Astrocyte of the spinal cord (primary cell): ENCODE results near the gene COL4A1.

Experiments used
- DNase-seq: peaks from one replicate; pipeline ENCODE4 v3.0.0; 2011; ENCODE audit warnings: low read depth, low spot score
- H3K4me3 ChIP-seq: 2 replicates; pipeline ENCODE4 v1.5.1; 2011; ENCODE audit warnings: low read depth, mild to moderate bottlenecking, low read length, moderate library complexity
- in situ Hi-C: cut with HindIII; loops from 2 replicates; pipeline ENCODE4 v1.10.0; 2017; ENCODE audit warnings: low sequenced_read_pairs
- TF ChIP-seq, protein P1 (sequence below): IDR thresholded peaks from 2 replicates; pipeline ENCODE4 v1.5.1; 2012; ENCODE audit warnings: low read depth, mild to moderate bottlenecking, low read length, inconsistent platforms

COL4A1 gene

GRCh38 chr13:110251193-110251819, 55.7 kb downstream of the COL4A1 start:
- H3K4me3 ChIP-seq: no peak overlapping the region
- no peak for DNase-seq
- in situ Hi-C loops: no loop called here
- TF ChIP-seq, protein P1, sequence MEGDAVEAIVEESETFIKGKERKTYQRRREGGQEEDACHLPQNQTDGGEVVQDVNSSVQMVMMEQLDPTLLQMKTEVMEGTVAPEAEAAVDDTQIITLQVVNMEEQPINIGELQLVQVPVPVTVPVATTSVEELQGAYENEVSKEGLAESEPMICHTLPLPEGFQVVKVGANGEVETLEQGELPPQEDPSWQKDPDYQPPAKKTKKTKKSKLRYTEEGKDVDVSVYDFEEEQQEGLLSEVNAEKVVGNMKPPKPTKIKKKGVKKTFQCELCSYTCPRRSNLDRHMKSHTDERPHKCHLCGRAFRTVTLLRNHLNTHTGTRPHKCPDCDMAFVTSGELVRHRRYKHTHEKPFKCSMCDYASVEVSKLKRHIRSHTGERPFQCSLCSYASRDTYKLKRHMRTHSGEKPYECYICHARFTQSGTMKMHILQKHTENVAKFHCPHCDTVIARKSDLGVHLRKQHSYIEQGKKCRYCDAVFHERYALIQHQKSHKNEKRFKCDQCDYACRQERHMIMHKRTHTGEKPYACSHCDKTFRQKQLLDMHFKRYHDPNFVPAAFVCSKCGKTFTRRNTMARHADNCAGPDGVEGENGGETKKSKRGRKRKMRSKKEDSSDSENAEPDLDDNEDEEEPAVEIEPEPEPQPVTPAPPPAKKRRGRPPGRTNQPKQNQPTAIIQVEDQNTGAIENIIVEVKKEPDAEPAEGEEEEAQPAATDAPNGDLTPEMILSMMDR: no peak

DNA sequence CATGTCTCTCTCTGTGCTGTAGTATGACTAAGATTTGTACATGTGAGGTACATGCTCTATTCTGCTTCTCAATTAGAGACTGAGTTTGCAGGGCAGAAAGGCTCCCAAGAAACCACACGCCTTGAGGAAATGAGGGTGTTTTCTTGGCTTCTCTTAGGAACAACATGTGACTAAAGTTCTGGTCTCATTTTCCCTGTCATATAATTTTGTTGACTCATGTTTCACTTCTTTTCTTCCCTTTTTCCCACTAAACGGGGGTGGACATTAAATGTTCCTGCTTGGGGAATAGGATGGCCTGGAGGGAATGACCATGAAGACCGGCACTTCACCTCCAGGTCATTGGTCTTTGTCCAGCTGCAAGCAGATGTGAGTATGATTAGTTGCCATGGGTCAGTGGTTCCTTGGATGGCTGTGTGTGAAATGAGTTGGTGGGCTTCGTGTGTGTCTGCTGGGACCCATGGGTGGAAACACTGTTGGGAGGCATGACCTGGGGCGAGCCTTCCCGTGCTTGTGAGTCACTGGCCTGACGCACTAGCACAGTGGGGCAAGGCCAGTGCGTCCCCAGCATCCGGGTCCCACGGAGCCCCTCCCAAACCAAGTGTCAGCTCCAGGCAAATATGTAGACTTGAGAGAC, 56.6 kb downstream of the COL4A1 start:
- TF ChIP-seq, protein P1: no peak
- H3K4me3 ChIP-seq: no peak overlapping the region
- in situ Hi-C loops: no loop called here
- DNase-seq: peak; percentile 77

GRCh38 chr13:110249326-110249725, 57.6 kb downstream of the COL4A1 start:
- DNase-seq: no peak
- in situ Hi-C loops: no loop called here
- H3K4me3 ChIP-seq: no peak overlapping the region
- TF ChIP-seq, protein P1: no peak

- in situ Hi-C loops: no loop called here
- DNase-seq: no peak
- H3K4me3 ChIP-seq: no peak overlapping the region
- TF ChIP-seq, protein P1: no peak
These were observed 58.4 kb downstream of the COL4A1 start for GRCh38 chr13:110248449-110249143.

- TF ChIP-seq, protein P1: no peak
- in situ Hi-C loops: no loop called here
- no peak for DNase-seq
- no peak overlapping the region for H3K4me3 ChIP-seq
These were observed 60.4 kb downstream of the COL4A1 start for GRCh38 chr13:110246530-110246929.

DNA sequence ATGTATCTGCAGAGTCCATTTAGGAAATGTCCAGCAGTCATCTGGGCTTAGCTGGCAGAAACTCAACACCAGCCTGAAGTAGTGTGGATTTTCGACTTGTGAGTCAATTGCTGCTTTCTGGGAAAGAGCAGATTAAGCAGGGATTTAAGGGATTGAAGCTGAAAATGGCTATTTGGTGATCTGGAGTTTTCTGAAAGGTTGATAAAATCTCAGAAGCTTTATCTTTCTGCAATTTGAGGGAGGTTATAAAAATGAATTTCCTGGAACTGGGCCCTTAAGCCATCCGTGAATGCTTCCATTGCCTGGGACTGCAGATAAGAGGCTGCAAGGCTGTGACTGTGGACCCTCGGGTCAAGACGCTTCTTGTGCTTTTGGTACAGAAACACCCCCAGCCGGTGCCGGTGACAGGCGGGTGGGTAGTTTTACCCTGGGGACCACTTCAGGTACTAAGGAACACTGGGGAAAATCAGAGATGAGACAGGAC, 61.5 kb downstream of the COL4A1 start:
- in situ Hi-C loops: no loop called here
- no peak overlapping the region for H3K4me3 ChIP-seq
- DNase-seq: peak; percentile 47
- TF ChIP-seq, protein P1: no peak
